ENCODE results near the gene SBSN.

SBSN gene

GRCh38 chr19:35549879-35550523 is 21.9 kb upstream of the SBSN start:
- ATAC-seq (ENCODE audit: low read depth) (no peak), DNase-seq (ENCODE audit: low spot score) (no peak)
- Histone ChIP-seq H3K4me1 (ENCODE audit: insufficient read depth, poor library complexity, severe bottlenecking) (peaks cover 6% of the 10 kb centered on the region), H3K9me3 (ENCODE audit: severe bottlenecking) (no peaks in the 10 kb centered on the region), H3K4me3 (ENCODE audit: severe bottlenecking) (no peak overlapping the region), H3K36me3 (ENCODE audit: low read depth) (peaks cover 17% of the 10 kb centered on the region), H3K27me3 (ENCODE audit: insufficient read depth, poor library complexity, severe bottlenecking) (no peaks in the 10 kb centered on the region), H3K27ac (ENCODE audit: poor library complexity, severe bottlenecking) (no peak overlapping the region)
- no peak for TF ChIP-seq CTCF (IDR thresholded peaks at IDR 0.05; ENCODE audit: poor library complexity, severe bottlenecking)

GRCh38 chr19:35549174-35549788 is 21.2 kb upstream of the SBSN start:
- no peak overlapping the region for H3K27ac ChIP-seq (ENCODE audit: poor library complexity, severe bottlenecking)
- DNase-seq (ENCODE audit: low spot score), result no peak
- peak; percentile 79 for TF ChIP-seq CTCF (IDR thresholded peaks at IDR 0.05; ENCODE audit: poor library complexity, severe bottlenecking)
- no peaks in the 10 kb centered on the region for H3K9me3 ChIP-seq (ENCODE audit: severe bottlenecking)
- no peaks in the 10 kb centered on the region for H3K27me3 ChIP-seq (ENCODE audit: insufficient read depth, poor library complexity, severe bottlenecking)
- peaks cover 6% of the 10 kb centered on the region for H3K4me1 ChIP-seq (ENCODE audit: insufficient read depth, poor library complexity, severe bottlenecking)
- H3K4me3 ChIP-seq (ENCODE audit: severe bottlenecking), result no peak overlapping the region
- peak; percentile 18; the same call in 1 of the 3 replicates for ATAC-seq (ENCODE audit: low read depth)
- H3K36me3 ChIP-seq (ENCODE audit: low read depth), result peaks cover 17% of the 10 kb centered on the region

GRCh38 chr19:35546532-35546931 is 18.4 kb upstream of the SBSN start:
- no peak for ATAC-seq (ENCODE audit: low read depth)
- peaks cover 19% of the 10 kb centered on the region for H3K36me3 ChIP-seq (ENCODE audit: low read depth)
- no peaks in the 10 kb centered on the region for H3K9me3 ChIP-seq (ENCODE audit: severe bottlenecking)
- TF ChIP-seq CTCF (IDR thresholded peaks at IDR 0.05; ENCODE audit: poor library complexity, severe bottlenecking), result no peak
- no peak overlapping the region for H3K27ac ChIP-seq (ENCODE audit: poor library complexity, severe bottlenecking)
- H3K4me3 ChIP-seq (ENCODE audit: severe bottlenecking), result peak overlapping the region; percentile 65
- H3K27me3 ChIP-seq (ENCODE audit: insufficient read depth, poor library complexity, severe bottlenecking), result no peaks in the 10 kb centered on the region
- H3K4me1 ChIP-seq (ENCODE audit: insufficient read depth, poor library complexity, severe bottlenecking), result peaks cover 6% of the 10 kb centered on the region
- no peak for DNase-seq (ENCODE audit: low spot score)

GRCh38 chr19:35545855-35546381 is 17.8 kb upstream of the SBSN start:
- ATAC-seq (ENCODE audit: low read depth) (peak; percentile 57), DNase-seq (ENCODE audit: low spot score) (no peak)
- Histone ChIP-seq H3K27me3 (ENCODE audit: insufficient read depth, poor library complexity, severe bottlenecking) (no peaks in the 10 kb centered on the region), H3K4me3 (ENCODE audit: severe bottlenecking) (peak overlapping the region; percentile 65), H3K9me3 (ENCODE audit: severe bottlenecking) (no peaks in the 10 kb centered on the region), H3K4me1 (ENCODE audit: insufficient read depth, poor library complexity, severe bottlenecking) (peaks cover 6% of the 10 kb centered on the region), H3K36me3 (ENCODE audit: low read depth) (peaks cover 21% of the 10 kb centered on the region), H3K27ac (ENCODE audit: poor library complexity, severe bottlenecking) (peak overlapping the region; percentile 31)
- TF ChIP-seq CTCF (IDR thresholded peaks at IDR 0.05; ENCODE audit: poor library complexity, severe bottlenecking), result no peak
